Mammary epithelial cell (primary cell): ENCODE data around the gene WHRN.

Source experiments
- CTCF ChIP-seq, 2 donors: IDR thresholded peaks in 1 of 2; conservative IDR thresholded peaks in 1 of 2; 2 replicates each; pipeline ENCODE4 v1.5.1; 2011 to 2012; ENCODE audit warnings: inconsistent platforms in 2 of 2, low read length in 2 of 2, mild to moderate bottlenecking in 2 of 2, control low read depth in 1 of 2, low read depth in 1 of 2; ENCODE audit not compliant: insufficient read depth in 1 of 2; ENCODE audit errors: extremely low read depth in 1 of 2
- EZH2 ChIP-seq: IDR thresholded peaks from 2 replicates; pipeline ENCODE4 v1.6.1; 2012; ENCODE audit warnings: low read length, inconsistent platforms, borderline replicate concordance

DNA sequence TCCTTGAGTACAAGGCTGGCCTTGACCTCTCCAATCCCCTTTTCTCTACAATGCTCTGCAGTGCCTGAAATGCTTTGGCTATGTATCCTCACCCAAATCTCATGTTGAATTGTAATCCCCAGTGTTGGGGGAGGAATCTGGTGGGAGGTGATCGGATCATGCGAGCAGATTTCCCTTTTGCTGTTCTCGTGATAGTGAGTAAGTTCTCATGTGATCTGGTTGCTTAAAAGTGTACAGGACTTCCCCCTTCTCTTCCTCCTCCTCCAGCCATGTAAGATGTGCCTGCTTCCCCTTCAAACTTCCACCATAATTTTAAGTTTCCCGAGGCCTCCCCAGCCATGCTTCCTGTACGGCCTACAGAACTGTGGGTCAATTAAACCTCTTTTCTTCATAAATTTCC lies 89.0 kb downstream of the WHRN start:
- TF ChIP-seq EZH2 (no peak), CTCF (conservative IDR thresholded peaks at IDR 0.05 in 1 of 2, IDR thresholded peaks at IDR 0.05 in 1 of 2; ENCODE audit: extremely low read depth in 1 of 2, insufficient read depth in 1 of 2, low read depth in 1 of 2, low read length in 2 of 2) (no peak)
